Osteocyte (in vitro differentiated cells): ENCODE results near the gene BDH1. TPM values are rescaled to one million over a fixed set of nuclear protein-coding genes. Genes with fewer than 3 reads are reported as not detected.
A peak's percentile ranks its signal among the peaks of the same experiment; 100 is the strongest.

Experiments
- DNase-seq: peaks from one replicate; pipeline ENCODE4 v3.0.0; 2021; ENCODE audit warnings: mixed read lengths; ENCODE audit not compliant: unreplicated experiment; ENCODE audit errors: extremely low spot score
- H3K27ac Mint-ChIP-seq: one replicate; pipeline ENCODE4 v1.8.0; 2021; ENCODE audit warnings: mild to moderate bottlenecking, mixed read lengths; ENCODE audit not compliant: unreplicated experiment
- H3K27me3 Mint-ChIP-seq: one replicate; pipeline ENCODE4 v1.8.0; 2021; ENCODE audit warnings: mixed read lengths; ENCODE audit not compliant: unreplicated experiment
- H3K36me3 Mint-ChIP-seq: one replicate; pipeline ENCODE4 v1.8.0; 2021; ENCODE audit warnings: mixed read lengths; ENCODE audit not compliant: unreplicated experiment
- H3K4me1 Mint-ChIP-seq: one replicate; pipeline ENCODE4 v1.8.0; 2021; ENCODE audit warnings: mixed read lengths; ENCODE audit not compliant: unreplicated experiment
- H3K4me3 Mint-ChIP-seq: one replicate; pipeline ENCODE4 v1.8.0; 2021; ENCODE audit warnings: mild to moderate bottlenecking, moderate library complexity, mixed read lengths; ENCODE audit not compliant: unreplicated experiment
- H3K9me3 Mint-ChIP-seq: one replicate; pipeline ENCODE4 v1.8.0; 2021; ENCODE audit warnings: mixed read lengths; ENCODE audit not compliant: unreplicated experiment
- total RNA-seq: library from RNA; stranded (reverse); gene quantifications from 2 replicates; pipeline ENCODE4 v1.2.1, GENCODE V29; 2021
- TF ChIP-seq, protein P1 (sequence below): fragments of 200-600 bp; sonication (generic); IDR thresholded peaks from 2 replicates; pipeline ENCODE4 v1.5.0; 2021; ENCODE audit warnings: antibody characterized with exemption, mild to moderate bottlenecking, moderate library complexity

Gene BDH1
- total RNA-seq, 1 donor from 2014 or later = 12.1 TPM

DNA sequence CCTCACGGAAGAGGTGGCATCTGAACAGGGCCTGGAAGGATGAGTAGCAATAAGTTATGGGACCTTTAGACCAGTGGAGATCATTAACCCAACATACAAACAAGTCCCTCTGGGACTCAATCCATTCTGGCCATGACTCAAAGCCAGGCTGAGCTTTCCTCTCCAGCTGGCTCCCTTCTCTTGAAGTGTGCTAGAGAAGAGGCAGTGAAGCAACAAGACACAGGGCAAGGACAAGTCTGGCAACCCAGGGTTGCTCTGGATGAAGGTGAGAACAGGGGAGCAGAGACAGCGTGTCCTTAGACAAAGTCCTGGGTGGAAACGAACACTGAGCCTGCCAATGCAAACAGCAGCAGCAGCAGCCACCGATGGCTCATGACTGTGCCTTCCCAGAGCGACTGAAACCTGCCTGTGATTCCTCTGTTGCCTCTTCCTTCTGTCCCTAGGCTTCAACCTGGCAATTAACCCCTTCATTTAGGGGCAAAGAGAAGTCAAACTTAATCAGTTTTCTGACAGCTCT lies 86.8 kb downstream of the BDH1 start:
- Mint-ChIP-seq H3K27me3 (no peaks in the 10 kb centered on the region), H3K9me3 (no peaks in the 10 kb centered on the region), H3K27ac (peak overlapping the region; percentile 77), H3K4me1 (peaks cover 72% of the 10 kb centered on the region), H3K4me3 (no peak overlapping the region), H3K36me3 (no peaks in the 10 kb centered on the region)
- DNase-seq = no peak
- TF ChIP-seq, protein P1, sequence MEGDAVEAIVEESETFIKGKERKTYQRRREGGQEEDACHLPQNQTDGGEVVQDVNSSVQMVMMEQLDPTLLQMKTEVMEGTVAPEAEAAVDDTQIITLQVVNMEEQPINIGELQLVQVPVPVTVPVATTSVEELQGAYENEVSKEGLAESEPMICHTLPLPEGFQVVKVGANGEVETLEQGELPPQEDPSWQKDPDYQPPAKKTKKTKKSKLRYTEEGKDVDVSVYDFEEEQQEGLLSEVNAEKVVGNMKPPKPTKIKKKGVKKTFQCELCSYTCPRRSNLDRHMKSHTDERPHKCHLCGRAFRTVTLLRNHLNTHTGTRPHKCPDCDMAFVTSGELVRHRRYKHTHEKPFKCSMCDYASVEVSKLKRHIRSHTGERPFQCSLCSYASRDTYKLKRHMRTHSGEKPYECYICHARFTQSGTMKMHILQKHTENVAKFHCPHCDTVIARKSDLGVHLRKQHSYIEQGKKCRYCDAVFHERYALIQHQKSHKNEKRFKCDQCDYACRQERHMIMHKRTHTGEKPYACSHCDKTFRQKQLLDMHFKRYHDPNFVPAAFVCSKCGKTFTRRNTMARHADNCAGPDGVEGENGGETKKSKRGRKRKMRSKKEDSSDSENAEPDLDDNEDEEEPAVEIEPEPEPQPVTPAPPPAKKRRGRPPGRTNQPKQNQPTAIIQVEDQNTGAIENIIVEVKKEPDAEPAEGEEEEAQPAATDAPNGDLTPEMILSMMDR = no peak

- peak overlapping the region; percentile 77 for H3K27ac Mint-ChIP-seq
- H3K36me3 Mint-ChIP-seq = no peaks in the 10 kb centered on the region
- DNase-seq = no peak
- TF ChIP-seq, protein P1 = no peak
- peaks cover 71% of the 10 kb centered on the region for H3K4me1 Mint-ChIP-seq
- no peaks in the 10 kb centered on the region for H3K27me3 Mint-ChIP-seq
- no peak overlapping the region for H3K4me3 Mint-ChIP-seq
- no peaks in the 10 kb centered on the region for H3K9me3 Mint-ChIP-seq
Measured at GRCh38 chr3:197468167-197468566, 87.6 kb downstream of the BDH1 start.

DNA sequence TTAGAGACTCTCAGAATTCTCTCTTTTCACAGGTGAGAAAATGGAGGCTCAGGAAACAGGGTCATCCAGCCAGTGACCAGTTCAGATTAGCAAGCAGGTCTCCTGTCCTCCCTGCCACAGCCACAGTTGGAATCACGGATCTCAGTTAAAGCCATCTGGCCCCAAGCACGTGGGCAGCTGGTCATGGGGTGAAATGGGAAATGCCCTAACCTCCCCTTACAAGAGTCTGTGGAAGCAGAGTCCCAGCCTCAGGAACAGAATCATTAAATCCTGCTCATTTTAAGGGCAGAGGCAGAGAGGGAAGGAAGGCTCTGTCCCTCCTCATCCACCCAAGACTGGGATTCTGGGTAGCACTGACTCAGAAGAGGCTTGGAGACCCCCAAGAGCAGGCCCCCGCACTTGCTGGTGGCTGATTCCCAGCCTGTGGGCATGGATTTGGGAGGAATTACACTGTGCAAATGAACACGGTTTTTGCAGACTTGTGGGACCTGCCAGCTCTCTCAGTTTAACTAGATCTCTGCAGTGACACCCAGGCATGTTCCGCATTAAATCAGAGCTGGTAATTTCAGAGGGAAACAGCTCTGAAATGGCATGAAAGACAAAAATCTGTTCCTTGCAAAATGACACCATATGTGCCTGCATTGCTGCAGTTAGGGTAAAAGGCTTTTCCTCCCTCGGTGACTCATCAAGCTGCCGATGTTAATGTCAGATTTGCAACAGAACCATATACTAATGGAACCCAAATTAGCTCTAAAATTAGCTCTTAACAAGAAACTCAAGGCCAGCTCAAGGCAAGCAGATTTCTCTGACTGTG lies 89.0 kb downstream of the BDH1 start:
- DNase-seq = no peak

DNA sequence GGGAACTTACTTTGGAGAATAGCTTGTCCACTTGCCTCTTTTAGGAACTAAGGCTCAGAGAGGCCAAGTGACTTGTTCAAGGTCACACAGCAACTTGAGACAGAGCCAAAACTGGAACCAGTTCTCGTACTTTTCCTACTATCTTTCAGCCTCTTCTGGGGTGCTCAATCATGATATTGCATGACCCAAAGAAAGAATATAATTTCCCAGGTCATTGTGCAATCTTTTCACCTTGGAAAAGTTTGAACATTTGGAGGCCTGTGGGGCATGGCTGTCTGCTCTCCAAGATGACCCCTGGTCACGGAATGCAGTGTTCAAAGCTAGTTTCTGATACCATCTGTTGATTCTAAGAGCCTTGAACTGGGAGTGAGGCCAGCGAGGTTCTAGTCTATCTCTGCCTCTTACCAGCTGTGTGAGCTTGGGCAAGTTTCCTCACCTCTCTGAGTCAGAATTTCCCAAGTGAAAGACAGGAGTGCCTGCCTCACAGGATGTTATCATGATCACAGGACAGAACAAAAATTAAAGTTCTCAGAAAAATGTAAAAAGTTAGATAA lies 89.7 kb downstream of the BDH1 start:
- no peaks in the 10 kb centered on the region for H3K36me3 Mint-ChIP-seq
- H3K9me3 Mint-ChIP-seq = no peaks in the 10 kb centered on the region
- no peak overlapping the region for H3K4me3 Mint-ChIP-seq
- H3K27ac Mint-ChIP-seq = peak overlapping the region; percentile 77
- TF ChIP-seq, protein P1 = no peak
- H3K27me3 Mint-ChIP-seq = no peaks in the 10 kb centered on the region
- H3K4me1 Mint-ChIP-seq = peaks cover 53% of the 10 kb centered on the region
- DNase-seq = no peak

More for the DNA sequence above, 89.0 kb downstream of the BDH1 start:
- TF ChIP-seq, protein P1 = no peak
- Mint-ChIP-seq H3K4me1 (peaks cover 60% of the 10 kb centered on the region), H3K36me3 (no peaks in the 10 kb centered on the region), H3K4me3 (peak overlapping the region; percentile 41), H3K27me3 (no peaks in the 10 kb centered on the region), H3K9me3 (no peaks in the 10 kb centered on the region), H3K27ac (peak overlapping the region; percentile 77)
